Karpas-422 (cell line): Measurements from ENCODE around the gene KCNIP4. TPM values are rescaled to one million over a fixed set of nuclear protein-coding genes. Genes with fewer than 3 reads are reported as not detected.
"Not testable (repeated sequence)": the region's sequence is repeated elsewhere in the genome, so short reads cannot be mapped to it uniquely, and the experiment has no call there.

ENCODE experiments used
- DNase-seq: peaks from one replicate; pipeline ENCODE4 v3.0.0-alpha.2; 2015
- H2AFZ ChIP-seq: fragments of 200-600 bp; sonication (generic); 2 replicates; pipeline ENCODE4 v1.6.1; 2014; ENCODE audit warnings: antibody characterized with exemption, low read length, mixed read lengths
- H3K27ac ChIP-seq: fragments of 200-600 bp; sonication (generic); 2 replicates; pipeline ENCODE4 v1.5.1; 2014; ENCODE audit warnings: mild to moderate bottlenecking, low read length, moderate library complexity
- H3K27me3 ChIP-seq: fragments of 200-600 bp; sonication (generic); 2 replicates; pipeline ENCODE4 v1.6.1; 2014; ENCODE audit warnings: low read length, mixed read lengths
- H3K36me3 ChIP-seq: fragments of 200-600 bp; sonication (generic); 2 replicates; pipeline ENCODE4 v1.6.1; 2014; ENCODE audit warnings: low read length, mixed read lengths; ENCODE audit not compliant: insufficient read depth
- H3K4me1 ChIP-seq: fragments of 200-600 bp; sonication (generic); 2 replicates; pipeline ENCODE4 v1.6.1; 2014; ENCODE audit warnings: mild to moderate bottlenecking, low read length, mixed read lengths
- H3K4me2 ChIP-seq: fragments of 200-600 bp; sonication (generic); 2 replicates; pipeline ENCODE4 v1.6.1; 2014; ENCODE audit warnings: low read length, low read depth, mild to moderate bottlenecking; ENCODE audit not compliant: poor library complexity, severe bottlenecking
- H3K4me3 ChIP-seq: fragments of 200-600 bp; sonication (generic); 2 replicates; pipeline ENCODE4 v1.5.1; 2014; ENCODE audit warnings: mild to moderate bottlenecking, antibody characterized with exemption, low read length, mixed read lengths
- H3K79me2 ChIP-seq: fragments of 200-600 bp; sonication (generic); 2 replicates; pipeline ENCODE4 v1.6.1; 2014; ENCODE audit warnings: mild to moderate bottlenecking, low read length, mixed read lengths
- H3K9ac ChIP-seq: fragments of 200-600 bp; sonication (generic); 2 replicates; pipeline ENCODE4 v1.6.0; 2014; ENCODE audit warnings: low read length
- H3K9me2 ChIP-seq: fragments of 200-600 bp; sonication (generic), shearing (Covaris generic); replicated peaks from 2 replicates; pipeline ENCODE4 v1.6.0; 2014; ENCODE audit warnings: mild to moderate bottlenecking, low read length, moderate library complexity; ENCODE audit not compliant: insufficient read depth
- H3K9me3 ChIP-seq: fragments of 300-700, 200-600 bp; sonication (generic); 2 replicates; pipeline ENCODE4 v1.6.1; 2014; ENCODE audit warnings: low read length, mixed read lengths
- H4K20me1 ChIP-seq: fragments of 200-600 bp; sonication (generic); 2 replicates; pipeline ENCODE4 v1.6.1; 2014; ENCODE audit warnings: mild to moderate bottlenecking, antibody characterized with exemption, low read length, low read depth; ENCODE audit not compliant: insufficient read depth
- total RNA-seq: library from RNA; depleted of rRNA; stranded (reverse); fragments of >200 nt; shearing (Covaris generic); gene quantifications from 2 replicates; pipeline ENCODE4 v1.2.3, GENCODE V29; 2014; ENCODE audit warnings: low replicate concordance

Gene KCNIP4
- total RNA-seq, 1 experiment from 2014 or later, result not detected

GRCh38 chr4:20752641-20753040 lies 1195.9 kb downstream of the KCNIP4 start:
- H3K9ac ChIP-seq, result no peak overlapping the region
- H3K9me2 ChIP-seq, result no peaks in the 10 kb centered on the region
- H3K4me2 ChIP-seq, result no peak overlapping the region
- H3K79me2 ChIP-seq, result no peaks in the 10 kb centered on the region
- DNase-seq, result no peak
- no peak overlapping the region for H3K27ac ChIP-seq
- no peaks in the 10 kb centered on the region for H3K27me3 ChIP-seq
- no peaks in the 10 kb centered on the region for H3K36me3 ChIP-seq
- H4K20me1 ChIP-seq, result no peaks in the 10 kb centered on the region
- no peak overlapping the region for H2AFZ ChIP-seq
- H3K4me1 ChIP-seq, result no peaks in the 10 kb centered on the region
- H3K9me3 ChIP-seq, result no peaks in the 10 kb centered on the region
- H3K4me3 ChIP-seq, result no peak overlapping the region

- not testable (repeated sequence) for H3K27ac ChIP-seq, DNase-seq, H3K9me2 ChIP-seq, H3K9me3 ChIP-seq, H3K4me2 ChIP-seq, H3K4me3 ChIP-seq, H3K79me2 ChIP-seq, H3K36me3 ChIP-seq, H4K20me1 ChIP-seq, H2AFZ ChIP-seq, H3K9ac ChIP-seq, H3K4me1 ChIP-seq, H3K27me3 ChIP-seq
Observed at GRCh38 chr4:20746000-20746399, 1202.6 kb downstream of the KCNIP4 start.

- no peak overlapping the region for H3K27ac ChIP-seq
- no peak overlapping the region for H3K4me2 ChIP-seq
- no peaks in the 10 kb centered on the region for H4K20me1 ChIP-seq
- peak; percentile 6 for DNase-seq
- no peaks in the 10 kb centered on the region for H3K27me3 ChIP-seq
- H3K4me1 ChIP-seq, result no peaks in the 10 kb centered on the region
- no peaks in the 10 kb centered on the region for H3K9me2 ChIP-seq
- no peaks in the 10 kb centered on the region; the same call in 1 of the 2 replicates for H3K79me2 ChIP-seq
- H3K4me3 ChIP-seq, result no peak overlapping the region
- peaks cover 8% of the 10 kb centered on the region; the same call in 1 of the 2 replicates for H3K9me3 ChIP-seq
- no peak overlapping the region for H2AFZ ChIP-seq
- H3K9ac ChIP-seq, result no peak overlapping the region
- H3K36me3 ChIP-seq, result peaks cover 68% of the 10 kb centered on the region
Observed at GRCh38 chr4:20735931-20736330, 1212.6 kb downstream of the KCNIP4 start.

GRCh38 chr4:20724915-20725314 lies 1223.7 kb downstream of the KCNIP4 start:
- Histone ChIP-seq H3K79me2 (peaks cover 2% of the 10 kb centered on the region; the same call in 1 of the 2 replicates), H2AFZ (no peak overlapping the region), H3K4me1 (peaks cover 18% of the 10 kb centered on the region), H3K36me3 (peaks cover 65% of the 10 kb centered on the region), H3K27ac (no peak overlapping the region), H3K9ac (no peak overlapping the region), H3K4me2 (no peak overlapping the region), H3K9me2 (no peaks in the 10 kb centered on the region), H3K27me3 (no peaks in the 10 kb centered on the region), H3K9me3 (no peaks in the 10 kb centered on the region), H3K4me3 (no peak overlapping the region), H4K20me1 (no peaks in the 10 kb centered on the region)
- DNase-seq, result no peak

- Histone ChIP-seq H2AFZ (no peak overlapping the region), H3K9me2 (no peaks in the 10 kb centered on the region), H3K9ac (no peak overlapping the region), H3K27me3 (no peaks in the 10 kb centered on the region), H3K9me3 (no peaks in the 10 kb centered on the region), H3K4me1 (peaks cover 3% of the 10 kb centered on the region; the same call in 1 of the 2 replicates), H4K20me1 (no peaks in the 10 kb centered on the region), H3K27ac (no peak overlapping the region), H3K79me2 (peaks cover 2% of the 10 kb centered on the region; the same call in 1 of the 2 replicates), H3K4me3 (no peak overlapping the region), H3K4me2 (no peak overlapping the region), H3K36me3 (peaks cover 52% of the 10 kb centered on the region)
- no peak for DNase-seq
Observed at GRCh38 chr4:20723463-20723862, 1225.1 kb downstream of the KCNIP4 start.

GRCh38 chr4:20723019-20723418 lies 1225.6 kb downstream of the KCNIP4 start:
- H3K9me3 ChIP-seq, result no peaks in the 10 kb centered on the region
- H3K36me3 ChIP-seq, result peaks cover 48% of the 10 kb centered on the region
- no peak overlapping the region for H2AFZ ChIP-seq
- H3K9ac ChIP-seq, result no peak overlapping the region
- H3K79me2 ChIP-seq, result 0 out of 2 replicates have a peak, but pooled peaks cover 2% of the 10 kb centered on the region
- no peak overlapping the region for H3K4me3 ChIP-seq
- no peaks in the 10 kb centered on the region for H3K27me3 ChIP-seq
- no peak for DNase-seq
- no peak overlapping the region for H3K27ac ChIP-seq
- no peaks in the 10 kb centered on the region for H3K9me2 ChIP-seq
- H4K20me1 ChIP-seq, result no peaks in the 10 kb centered on the region
- H3K4me1 ChIP-seq, result no peaks in the 10 kb centered on the region
- no peak overlapping the region for H3K4me2 ChIP-seq

- peak; percentile 28 for DNase-seq
- no peak overlapping the region for H3K4me2 ChIP-seq
- H3K36me3 ChIP-seq, result peaks cover 45% of the 10 kb centered on the region
- no peaks in the 10 kb centered on the region for H3K9me2 ChIP-seq
- H3K9me3 ChIP-seq, result no peaks in the 10 kb centered on the region
- no peak overlapping the region for H3K4me3 ChIP-seq
- no peaks in the 10 kb centered on the region for H3K27me3 ChIP-seq
- no peak overlapping the region for H3K27ac ChIP-seq
- H4K20me1 ChIP-seq, result no peaks in the 10 kb centered on the region
- H2AFZ ChIP-seq, result no peak overlapping the region
- no peak overlapping the region for H3K9ac ChIP-seq
- H3K79me2 ChIP-seq, result no peaks in the 10 kb centered on the region
- no peaks in the 10 kb centered on the region for H3K4me1 ChIP-seq
Observed at GRCh38 chr4:20711335-20711734, 1237.2 kb downstream of the KCNIP4 start.

GRCh38 chr4:20700007-20700761 lies 1248.4 kb downstream of the KCNIP4 start, which contains the start of gene PACRGL:
PACRGL (plus strand) TSS chr4:20700458; CDS start chr4:20704482, 4,024 bp downstream.
- H3K79me2 ChIP-seq, result peaks cover 42% of the 10 kb centered on the region
- peak within 1 kb of the TSS; percentile 84 for H3K9ac ChIP-seq
- peaks cover 7% of the 10 kb centered on the region; the same call in 1 of the 2 replicates for H3K36me3 ChIP-seq
- peak; percentile 98 for DNase-seq
- H4K20me1 ChIP-seq, result no peaks in the 10 kb centered on the region
- H3K27me3 ChIP-seq, result no peaks in the 10 kb centered on the region
- peaks cover 33% of the 10 kb centered on the region for H3K4me1 ChIP-seq
- no peaks in the 10 kb centered on the region for H3K9me3 ChIP-seq
- H3K9me2 ChIP-seq, result no peaks in the 10 kb centered on the region
- peak within 1 kb of the TSS; percentile 40 for H2AFZ ChIP-seq
- H3K4me3 ChIP-seq, result peak within 1 kb of the TSS; percentile 93
- H3K27ac ChIP-seq, result peak within 1 kb of the TSS; percentile 68
- peak within 1 kb of the TSS; percentile 85 for H3K4me2 ChIP-seq
